Measurements from ENCODE around the gene CCT7.
A peak's percentile ranks its signal among the peaks of the same experiment; 100 is the strongest.

The CCT7 gene

GRCh38 chr2:73244580-73244979, 10.5 kb downstream of the CCT7 start:
- Histone ChIP-seq H3K27ac (no peak overlapping the region), H3K27me3 (no peaks in the 10 kb centered on the region), H3K36me3 (peaks cover 80 to 99% (median 90%) of the 10 kb centered on the region in 3 donors), H3K9me3 (no peaks in the 10 kb centered on the region), H3K4me3 (no peak overlapping the region), H3K4me1 (peaks cover 0 to under 1% (median 0%) of the 10 kb centered on the region in 4 donors)
- intact Hi-C loops (cut with DNase I; ENCODE audit: low total_unique reads): no loop called here
- no peak for TF ChIP-seq CTCF (IDR thresholded peaks at IDR 0.05)
- no peak for DNase-seq

GRCh38 chr2:73246850-73247249, 12.7 kb downstream of the CCT7 start:
- no peak overlapping the region for H3K4me3 ChIP-seq
- no peaks in the 10 kb centered on the region for H3K9me3 ChIP-seq
- H3K27ac ChIP-seq: no peak overlapping the region
- no peaks in the 10 kb centered on the region for H3K27me3 ChIP-seq
- DNase-seq: no peak
- peaks cover 89 to 100% (median 99%) of the 10 kb centered on the region in 3 donors for H3K36me3 ChIP-seq
- intact Hi-C loops (cut with DNase I; ENCODE audit: low total_unique reads): no loop called here
- no peaks in the 10 kb centered on the region for H3K4me1 ChIP-seq
- TF ChIP-seq CTCF (IDR thresholded peaks at IDR 0.05): no peak

- Histone ChIP-seq H3K4me3 (no peak overlapping the region), H3K27me3 (no peaks in the 10 kb centered on the region), H3K27ac (no peak overlapping the region), H3K9me3 (no peaks in the 10 kb centered on the region), H3K4me1 (no peaks in the 10 kb centered on the region), H3K36me3 (peaks cover 85 to 100% (median 95%) of the 10 kb centered on the region in 3 donors)
- intact Hi-C loops (cut with DNase I; ENCODE audit: low total_unique reads): no loop called here
- DNase-seq: peak in 1 of 2 donors; percentile 51
- TF ChIP-seq CTCF (IDR thresholded peaks at IDR 0.05): no peak
These were observed 15.5 kb downstream of the CCT7 start for GRCh38 chr2:73249636-73250035.

- Histone ChIP-seq H3K9me3 (no peaks in the 10 kb centered on the region), H3K27ac (no peak overlapping the region), H3K36me3 (peaks cover 72 to 93% (median 85%) of the 10 kb centered on the region in 3 donors), H3K27me3 (no peaks in the 10 kb centered on the region), H3K4me1 (no peaks in the 10 kb centered on the region), H3K4me3 (no peak overlapping the region)
- no peak for DNase-seq
- intact Hi-C loops (cut with DNase I; ENCODE audit: low total_unique reads): no loop called here
- no peak for TF ChIP-seq CTCF (IDR thresholded peaks at IDR 0.05)
These were observed 17.1 kb downstream of the CCT7 start for GRCh38 chr2:73250872-73251846.

- no peak for DNase-seq
- no peaks in the 10 kb centered on the region for H3K27me3 ChIP-seq
- no peak overlapping the region for H3K4me3 ChIP-seq
- no peaks in the 10 kb centered on the region for H3K4me1 ChIP-seq
- intact Hi-C loops (cut with DNase I; ENCODE audit: low total_unique reads): no loop called here
- H3K9me3 ChIP-seq: no peaks in the 10 kb centered on the region
- no peak for TF ChIP-seq CTCF (IDR thresholded peaks at IDR 0.05)
- no peak overlapping the region for H3K27ac ChIP-seq
- peaks cover 59 to 80% (median 72%) of the 10 kb centered on the region in 3 donors for H3K36me3 ChIP-seq
These were observed 18.3 kb downstream of the CCT7 start for GRCh38 chr2:73252238-73253027.

Data from tibial artery (tissue), 4 donors.